ENCODE measurements around the gene DCST1.

- no peak for TF ChIP-seq CTCF (IDR thresholded peaks at IDR 0.05; ENCODE audit: low read depth, low read length, missing input control)
- no peak for TF ChIP-seq RAD21 (IDR thresholded peaks at IDR 0.05)
- no peak for TF ChIP-seq REST (IDR thresholded peaks at IDR 0.05)
Observed at GRCh38 chr1:155026588-155026987, 7.0 kb upstream of the DCST1 start.

Measured in liver (tissue), 3 donors.